NCI-H2227 (cell line): ENCODE data around the gene TLNRD1.
A peak's percentile ranks its signal among the peaks of the same experiment; 100 is the strongest.

Experiments used
- DNase-seq: peaks from one replicate; lab custom pipeline; 2025; ENCODE audit not compliant: unreplicated experiment; lab: John Stamatoyannopoulos, UW

Gene TLNRD1

DNA sequence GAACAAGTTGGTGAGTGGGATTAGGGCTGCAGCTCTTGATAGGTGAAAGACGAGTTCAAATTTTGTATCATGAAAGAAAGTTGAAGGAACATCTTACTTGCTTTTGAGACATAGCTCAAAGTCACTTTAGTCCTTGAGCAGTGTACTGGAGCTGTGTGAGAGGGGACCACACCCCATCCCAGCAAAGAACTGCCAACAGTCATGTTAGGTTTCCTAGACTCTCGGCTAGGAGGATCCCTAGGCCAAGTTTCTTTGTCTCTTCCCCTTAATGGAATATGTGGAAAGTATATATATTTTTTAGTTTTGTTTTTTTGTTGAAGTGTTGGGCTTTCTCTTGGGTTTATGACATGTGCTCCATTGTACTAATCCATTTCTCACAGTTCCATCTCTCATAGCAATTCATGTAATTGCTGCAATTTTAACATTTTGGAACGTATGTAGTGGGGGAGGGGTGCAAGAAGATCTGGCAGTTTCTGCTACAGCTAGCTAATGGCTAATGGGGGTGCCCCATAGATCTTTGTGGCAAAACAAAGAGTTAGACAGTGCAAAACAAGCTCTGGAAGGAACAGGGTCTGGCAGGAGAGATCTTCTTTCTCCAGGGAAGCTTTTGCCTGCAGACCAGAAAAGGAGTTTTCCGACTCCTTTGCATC is 25.1 kb downstream of the TLNRD1 start:
- DNase-seq: peak; percentile 20

DNA sequence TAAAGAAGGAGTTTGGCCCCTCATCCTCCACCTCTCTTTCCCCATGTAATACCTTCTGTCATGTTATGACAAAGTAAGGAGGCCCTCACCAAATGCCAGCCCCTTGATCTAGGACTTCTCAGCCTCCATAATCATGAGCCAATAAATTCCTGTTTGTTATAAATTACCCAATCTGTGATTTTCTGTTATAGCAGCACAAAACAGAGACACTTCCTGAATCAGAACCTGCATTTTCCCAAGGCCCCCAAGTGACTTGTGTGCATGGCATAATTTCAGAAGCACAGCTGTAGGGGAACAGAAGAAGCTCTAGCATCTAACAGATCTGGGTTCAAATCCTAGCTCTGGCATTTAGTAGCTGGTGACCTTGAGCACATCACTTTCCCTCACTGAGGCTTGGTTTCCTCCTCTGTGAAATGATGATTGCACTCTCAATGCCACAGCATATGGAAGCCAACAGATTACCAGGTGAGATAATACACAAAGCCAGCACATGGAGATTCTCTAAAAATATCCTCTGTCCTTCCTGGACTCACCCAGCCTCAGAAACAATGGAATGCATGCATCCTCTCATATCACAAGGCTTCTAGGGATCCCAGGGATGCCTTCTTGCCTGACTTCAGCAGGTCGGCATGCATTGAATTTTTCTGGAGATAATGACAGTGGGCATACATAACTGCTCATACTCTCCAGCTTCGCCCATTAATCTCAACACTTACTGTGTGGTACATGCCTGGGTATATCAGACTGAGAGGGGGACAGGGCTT is 26.3 kb downstream of the TLNRD1 start:
- no peak for DNase-seq

DNA sequence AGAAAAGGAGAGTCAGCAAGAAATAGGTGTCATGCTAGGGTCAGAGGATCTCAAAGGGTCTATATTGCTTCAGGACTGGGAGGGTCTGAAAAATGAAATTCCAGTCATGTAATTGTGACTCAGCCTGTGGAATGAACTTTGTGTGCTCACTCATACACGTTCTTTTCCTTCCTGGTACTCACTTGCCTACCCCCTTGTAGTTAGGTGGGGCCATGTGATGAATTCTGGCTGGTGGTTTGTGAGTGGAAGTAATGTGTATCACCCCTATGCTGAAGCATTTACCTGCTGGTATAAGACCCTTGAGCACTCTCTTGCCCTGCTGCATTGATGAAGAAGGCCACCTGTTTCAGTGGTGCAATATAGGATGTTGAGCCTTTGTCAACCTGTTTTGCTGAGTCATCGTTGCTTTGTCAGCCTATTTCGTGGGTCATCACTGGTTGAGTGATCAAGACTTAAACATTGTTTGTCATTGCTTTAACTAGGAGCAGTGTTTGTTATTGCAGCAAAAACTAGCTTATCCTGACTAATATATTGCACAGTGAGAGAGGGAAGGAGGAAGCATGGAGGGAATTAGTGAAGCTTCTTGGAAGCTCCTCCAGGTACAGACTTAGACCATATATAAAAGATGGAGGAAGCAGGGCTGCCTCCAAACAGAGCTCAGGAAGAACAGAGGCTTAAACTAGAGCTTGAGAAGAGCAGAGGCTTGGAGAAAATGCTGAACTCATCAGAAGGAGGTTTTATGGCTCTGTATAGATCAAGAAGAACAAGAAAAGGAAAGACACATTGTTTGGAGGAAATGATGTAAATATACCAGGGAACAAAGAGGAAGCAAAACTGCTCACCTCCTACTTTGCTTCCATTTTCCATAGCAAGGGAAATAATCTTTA is 28.9 kb downstream of the TLNRD1 start:
- DNase-seq: no peak

DNA sequence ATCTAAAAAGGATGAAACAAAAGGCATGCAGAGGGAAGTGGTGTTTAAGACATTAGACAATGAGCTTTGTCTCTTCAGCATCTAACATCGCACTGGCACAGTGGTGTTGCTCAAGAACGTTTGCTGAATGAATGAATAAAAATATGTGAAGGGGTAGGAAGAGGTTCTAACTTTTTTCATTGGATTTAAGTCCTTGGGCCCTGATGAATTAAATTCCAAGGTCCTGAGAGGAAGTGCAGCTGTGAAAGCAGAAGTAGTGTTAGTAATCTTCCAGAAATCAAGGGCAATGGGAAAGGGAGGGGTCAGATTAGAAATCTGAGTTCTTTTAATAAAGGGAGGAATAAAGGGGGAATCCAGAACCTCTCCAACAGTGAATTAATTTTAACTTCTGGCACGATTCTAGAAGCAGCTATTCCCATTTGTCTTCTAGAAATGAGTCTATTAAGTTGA is 29.6 kb downstream of the TLNRD1 start:
- no peak for DNase-seq

DNA sequence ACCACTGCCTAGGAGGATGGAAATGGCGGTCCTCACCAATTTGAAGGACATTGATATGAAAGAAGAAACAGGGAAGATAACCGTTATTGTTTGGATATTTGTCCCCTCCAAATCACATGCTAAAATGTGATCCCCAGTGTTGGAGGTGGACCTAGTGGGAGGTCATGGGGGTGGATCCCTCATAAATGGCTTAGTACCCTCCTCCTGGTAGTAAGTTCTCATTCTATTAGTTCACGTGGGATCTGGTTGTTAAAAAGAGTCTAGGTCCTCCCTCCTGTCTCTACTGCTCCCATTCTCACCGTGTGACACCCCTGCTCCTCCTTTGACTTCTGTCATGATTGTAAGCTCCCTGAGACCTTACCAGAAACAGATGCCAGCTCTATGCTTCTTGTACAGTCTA is 30.5 kb downstream of the TLNRD1 start:
- DNase-seq: no peak

DNA sequence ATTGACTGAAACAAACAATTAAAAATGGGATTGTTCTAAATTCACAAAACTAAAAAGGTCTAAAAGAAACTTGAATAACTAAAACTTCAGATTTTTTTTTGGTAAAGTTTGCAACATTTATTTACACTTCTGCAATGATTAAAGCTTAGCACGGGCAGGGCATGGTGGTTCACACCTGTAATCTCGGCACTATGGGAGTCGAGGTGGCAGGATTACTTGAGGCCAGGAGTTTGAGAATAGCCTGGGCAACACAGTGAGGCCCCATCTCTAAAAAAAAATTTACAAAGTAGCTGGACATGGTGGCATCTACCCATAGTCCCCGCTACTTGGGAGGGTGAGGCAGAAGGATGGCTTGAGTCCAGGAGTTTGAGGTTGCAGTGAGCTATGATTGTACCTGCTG is 31.6 kb downstream of the TLNRD1 start:
- no peak for DNase-seq

DNA sequence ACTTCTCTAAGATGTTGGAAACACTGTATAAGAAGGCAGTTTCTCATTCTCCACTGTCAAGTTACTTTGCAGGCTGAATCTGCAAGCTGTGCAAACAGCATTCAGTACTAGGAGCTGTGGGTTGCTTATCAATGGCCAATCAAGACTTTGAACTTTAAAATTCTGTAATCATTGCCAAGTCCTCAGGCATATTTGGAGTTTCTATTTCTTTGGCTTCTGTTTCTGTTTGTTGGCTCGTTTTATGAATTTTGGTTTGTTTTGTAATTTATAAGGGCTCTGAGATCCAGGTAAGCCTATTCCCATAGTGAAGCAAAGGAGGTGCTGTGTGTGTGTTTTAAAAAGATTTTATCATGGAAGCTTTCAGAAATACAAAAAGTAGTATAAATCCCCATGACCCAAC is 32.1 kb downstream of the TLNRD1 start:
- DNase-seq: no peak

DNA sequence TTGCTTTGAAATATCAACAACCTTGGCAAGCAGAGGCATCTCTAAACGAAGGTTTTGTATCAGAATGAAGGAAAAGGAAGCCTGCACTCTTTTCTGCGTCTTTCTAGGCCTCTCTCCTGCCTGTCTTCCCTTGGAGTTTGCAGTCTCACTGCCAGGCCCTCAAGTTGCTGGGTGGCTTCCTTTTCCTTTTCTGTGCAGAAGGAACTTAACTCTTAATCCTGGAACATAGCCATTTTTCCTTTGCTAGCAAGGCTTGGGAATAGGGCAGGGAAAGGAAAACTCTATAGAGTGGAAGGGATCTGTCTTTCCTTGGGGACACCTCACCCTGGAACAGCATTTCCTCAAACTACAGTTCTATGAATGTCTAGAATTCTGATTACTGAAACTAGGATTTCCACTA is 32.8 kb downstream of the TLNRD1 start:
- no peak for DNase-seq

DNA sequence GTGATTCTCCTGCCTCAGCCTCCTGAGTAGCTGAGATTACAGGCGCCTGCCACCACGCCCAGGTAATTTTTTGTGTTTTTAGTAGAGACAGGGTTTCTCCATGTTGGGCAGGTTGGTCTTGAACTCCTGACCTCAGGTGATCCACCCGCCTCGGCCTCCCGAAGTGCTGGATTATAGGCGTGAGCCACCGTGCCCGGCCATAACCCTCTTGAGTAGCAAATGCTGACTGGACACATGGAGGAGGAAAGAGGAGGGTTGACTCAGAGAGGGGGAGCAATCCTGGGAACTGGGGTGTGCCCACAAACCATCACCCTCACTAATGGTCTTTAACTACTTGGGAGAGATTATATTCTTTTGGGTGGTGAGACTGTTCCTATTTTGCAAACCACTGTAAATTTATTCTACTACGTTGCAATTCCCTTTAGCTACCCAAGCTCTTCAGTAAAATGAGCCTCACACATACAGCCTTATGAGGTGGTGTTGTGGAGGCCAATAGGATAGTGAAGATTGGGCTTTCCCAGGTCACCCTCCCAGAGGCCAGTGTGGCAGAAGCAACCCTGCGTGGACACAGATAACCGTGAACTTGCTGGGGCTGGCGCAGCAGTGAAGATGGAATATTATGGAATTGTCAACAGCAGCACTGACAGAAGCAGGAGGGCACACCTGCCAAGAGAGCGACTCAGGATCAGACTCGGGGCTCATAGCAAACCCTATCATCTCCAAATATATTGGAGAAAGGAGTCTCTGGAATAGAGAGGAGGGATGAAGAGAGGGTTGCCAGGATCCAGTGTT is 37.4 kb downstream of the TLNRD1 start:
- DNase-seq: no peak

DNA sequence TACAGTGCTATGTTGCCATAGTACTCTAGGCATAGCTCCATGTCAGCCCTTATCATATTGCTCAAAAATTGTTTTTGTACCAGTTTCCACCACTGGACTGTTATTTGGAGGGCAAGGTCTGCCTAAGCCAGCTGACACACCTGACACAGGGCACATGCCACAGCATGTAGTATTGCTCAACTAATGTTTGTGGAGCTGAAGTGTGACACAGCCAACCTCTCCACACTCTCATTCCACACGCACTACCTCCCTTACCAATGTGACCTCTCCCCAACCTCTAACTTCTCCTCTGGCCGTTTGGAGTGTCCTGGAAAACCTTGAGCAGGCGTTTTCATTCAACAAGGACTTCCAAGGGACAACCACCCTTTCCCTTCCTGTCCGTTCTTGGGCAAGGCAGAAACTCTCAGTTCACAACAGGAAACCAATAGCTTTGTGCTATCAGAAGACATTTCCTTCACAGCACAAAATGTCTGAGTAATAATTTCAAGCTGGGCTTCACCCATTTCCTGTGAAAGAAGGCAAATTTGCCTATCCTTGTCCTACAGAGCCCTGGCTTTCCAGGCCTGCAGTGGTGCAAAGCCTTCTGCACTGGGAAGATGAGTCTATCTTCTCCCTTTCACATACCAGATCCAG is 38.4 kb downstream of the TLNRD1 start:
- no peak for DNase-seq

DNA sequence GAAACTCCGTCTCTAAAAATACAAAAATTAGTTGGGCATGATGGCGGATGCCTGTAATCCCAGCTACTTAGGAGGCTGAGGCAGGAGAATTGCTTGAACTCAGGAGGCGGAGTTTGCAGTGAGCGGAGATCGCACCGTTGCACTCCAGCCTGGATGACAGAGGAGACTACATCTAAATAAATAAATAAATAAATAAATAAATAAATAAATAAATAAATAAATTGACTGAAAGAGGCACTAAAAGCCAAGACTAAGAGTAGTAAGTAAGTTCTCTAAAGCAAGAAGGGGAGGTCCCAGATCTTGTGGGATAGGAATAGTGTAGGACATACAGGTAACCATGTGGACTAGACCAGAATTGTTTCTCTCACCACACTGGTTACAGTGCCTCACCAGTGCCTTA is 40.0 kb downstream of the TLNRD1 start:
- no peak for DNase-seq

DNA sequence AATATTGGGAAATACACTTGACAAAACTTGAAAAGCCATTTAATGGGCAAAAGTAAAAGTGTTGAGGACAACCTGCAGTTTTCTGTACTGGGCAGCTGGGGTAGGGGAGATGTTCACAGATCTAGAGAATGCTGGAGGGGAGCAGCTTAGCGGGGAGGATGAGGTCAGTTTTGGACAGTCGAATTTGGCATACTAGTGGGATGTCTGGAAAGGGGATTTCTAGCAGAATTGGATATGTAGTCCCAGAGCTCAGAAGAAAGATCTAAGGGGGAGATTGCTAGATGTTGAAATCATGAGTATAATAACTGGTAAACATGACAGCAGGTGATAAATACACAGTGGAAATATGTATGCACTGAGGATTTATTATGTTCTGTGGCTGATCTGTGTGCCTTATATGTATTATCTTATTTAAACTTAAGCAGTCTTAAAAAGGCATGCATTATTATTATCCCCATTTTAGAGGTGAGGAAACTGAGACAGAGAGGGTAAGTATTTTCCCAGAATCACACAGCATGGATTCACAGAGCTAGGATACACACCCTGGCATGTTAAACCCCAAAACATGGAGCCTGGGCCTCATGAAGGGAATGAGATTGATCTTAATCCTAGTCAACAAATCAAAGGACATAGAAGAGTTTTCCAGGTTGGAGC is 42.7 kb downstream of the TLNRD1 start:
- no peak for DNase-seq

DNA sequence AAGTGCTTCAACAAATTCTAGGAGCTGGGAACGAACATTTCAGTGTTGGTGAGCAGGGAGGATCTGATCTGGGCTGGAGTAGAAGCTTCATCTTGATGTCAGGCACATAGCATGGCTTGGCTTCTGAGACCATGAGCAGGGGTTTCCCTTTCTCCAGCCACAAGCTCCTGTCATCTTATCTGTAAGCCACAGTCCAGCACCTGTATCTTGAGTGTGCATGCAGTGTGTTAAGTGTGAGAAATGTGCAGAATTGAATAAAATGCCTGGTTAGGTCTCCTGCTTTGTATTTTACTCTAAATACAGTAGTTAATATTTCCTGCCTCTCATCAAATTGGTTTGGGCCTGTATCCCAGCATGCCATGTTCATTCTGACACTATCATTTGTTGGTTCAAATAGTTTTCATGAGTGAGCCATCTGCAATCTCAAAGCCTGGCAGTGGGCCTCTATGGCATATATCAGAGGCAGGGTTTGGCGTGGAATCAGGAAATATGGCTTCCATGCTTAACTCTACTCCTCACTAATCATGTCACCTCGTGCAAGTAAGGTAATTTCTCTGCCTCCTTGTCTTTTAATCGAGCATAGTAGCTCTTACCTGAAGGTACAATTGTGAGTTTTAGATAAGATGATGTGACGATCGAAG is 43.3 kb downstream of the TLNRD1 start:
- DNase-seq: no peak

DNA sequence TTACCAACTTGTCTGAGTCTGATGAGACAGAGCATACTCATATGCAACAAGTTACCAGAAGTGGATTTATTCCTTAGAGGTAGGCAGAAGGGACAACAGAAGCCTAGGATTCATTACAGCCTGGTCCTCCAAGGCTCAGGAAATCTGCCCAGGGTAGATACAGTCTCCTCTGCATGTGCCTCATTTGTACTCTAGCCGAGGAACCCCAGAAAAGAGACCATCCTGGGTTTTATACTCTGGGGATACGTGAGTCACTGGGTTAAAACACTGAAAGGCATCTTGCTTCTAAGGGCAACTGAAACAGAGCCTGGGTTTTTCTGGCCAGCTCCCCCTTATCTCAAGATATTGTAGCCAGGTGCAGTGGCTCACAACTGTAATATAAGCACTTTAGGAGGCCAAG is 45.6 kb downstream of the TLNRD1 start:
- DNase-seq: no peak

DNA sequence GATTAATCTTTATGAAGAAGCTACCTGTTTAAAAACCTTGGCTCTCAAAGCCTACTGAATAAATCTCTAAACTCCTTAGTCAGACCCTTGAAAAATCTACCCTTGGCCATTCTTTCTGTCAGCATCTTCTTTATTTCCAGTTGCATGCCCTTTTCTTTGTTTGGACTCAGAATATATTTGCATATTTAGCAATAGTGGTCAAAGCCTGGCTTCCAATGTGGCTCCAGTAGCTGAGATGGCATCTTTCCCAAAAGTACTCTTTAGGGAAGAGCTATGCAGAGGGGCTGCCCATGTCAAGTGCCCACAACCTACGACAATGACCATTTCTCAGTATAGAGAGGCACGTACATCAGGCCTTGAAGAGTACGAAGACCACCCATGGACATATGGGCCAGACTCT is 47.2 kb downstream of the TLNRD1 start:
- DNase-seq: no peak

DNA sequence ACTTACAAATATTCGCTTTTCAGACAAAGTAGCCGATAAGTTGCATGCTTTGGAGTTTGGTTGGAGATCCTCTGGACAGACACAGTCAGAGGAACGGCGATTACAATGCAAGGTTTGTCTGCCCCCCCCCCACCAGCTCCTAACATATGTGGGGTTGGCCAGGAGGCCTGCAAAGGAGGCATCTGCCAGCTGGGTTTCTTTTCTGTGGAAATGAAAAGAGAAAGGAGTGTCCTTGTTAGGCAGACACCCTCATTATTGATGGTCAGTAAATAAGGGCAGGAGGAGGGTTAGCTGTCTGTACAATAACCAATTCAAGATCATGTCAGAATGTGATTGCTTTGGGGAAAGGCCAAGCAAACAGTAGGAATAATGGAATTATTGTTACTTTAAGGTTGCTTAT is 49.1 kb downstream of the TLNRD1 start:
- DNase-seq: no peak

DNA sequence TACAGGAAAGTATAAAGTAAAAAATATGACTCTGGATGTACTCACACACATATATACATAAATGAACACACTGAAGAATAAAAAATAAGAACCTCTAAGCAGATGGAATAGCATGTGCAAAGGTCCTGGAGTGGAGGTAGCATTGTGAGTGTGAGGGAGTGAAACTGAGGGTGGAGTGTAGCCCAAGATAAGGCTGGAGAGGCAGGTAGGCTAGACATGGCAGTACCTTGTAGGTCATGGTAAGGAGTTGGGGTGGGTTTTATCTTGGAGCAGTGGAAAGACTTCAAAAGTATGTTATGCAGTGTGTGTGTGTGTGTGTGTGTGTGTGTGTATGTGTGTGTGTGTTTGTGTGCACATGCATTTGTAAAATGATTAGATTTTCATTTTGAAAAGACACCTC is 49.5 kb downstream of the TLNRD1 start:
- no peak for DNase-seq

DNA sequence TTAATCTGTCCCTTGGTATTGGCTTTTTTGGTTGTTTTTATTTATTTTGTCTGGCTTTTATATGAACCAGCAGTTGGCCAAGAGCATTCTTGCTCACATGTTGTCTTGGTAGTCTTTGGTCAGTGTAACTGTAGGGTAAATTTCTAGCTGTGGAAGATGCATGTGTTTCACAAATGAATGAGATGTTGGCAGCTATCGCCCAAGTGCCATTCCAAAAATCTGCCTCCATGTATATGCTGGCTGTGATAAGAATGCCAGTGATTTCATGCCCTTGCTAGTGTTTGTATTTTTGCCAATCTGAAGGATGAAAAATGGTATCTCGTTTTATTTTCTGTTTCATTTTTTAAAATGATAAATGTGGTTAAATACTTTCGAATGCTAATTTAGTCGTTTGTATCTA is 50.1 kb downstream of the TLNRD1 start:
- no peak for DNase-seq

DNA sequence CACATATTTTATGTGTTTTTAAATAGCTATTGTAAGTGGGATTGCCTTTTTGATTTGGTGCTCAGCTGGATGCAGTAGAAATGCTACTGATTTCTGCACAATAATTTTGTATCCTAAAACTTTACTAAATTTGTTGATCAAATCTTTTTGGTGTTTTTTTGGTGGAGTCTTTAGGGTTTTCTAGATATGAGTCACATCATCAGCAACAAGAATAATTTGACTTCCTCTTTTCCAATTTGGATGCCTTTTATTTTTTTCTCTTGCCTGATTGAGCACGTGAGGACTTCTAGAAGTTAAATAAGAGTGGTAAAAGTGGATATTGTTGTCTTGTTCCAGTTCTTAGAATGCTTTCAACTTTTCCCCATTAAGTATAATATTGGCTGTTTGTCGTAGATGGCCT is 51.3 kb downstream of the TLNRD1 start:
- DNase-seq: no peak

DNA sequence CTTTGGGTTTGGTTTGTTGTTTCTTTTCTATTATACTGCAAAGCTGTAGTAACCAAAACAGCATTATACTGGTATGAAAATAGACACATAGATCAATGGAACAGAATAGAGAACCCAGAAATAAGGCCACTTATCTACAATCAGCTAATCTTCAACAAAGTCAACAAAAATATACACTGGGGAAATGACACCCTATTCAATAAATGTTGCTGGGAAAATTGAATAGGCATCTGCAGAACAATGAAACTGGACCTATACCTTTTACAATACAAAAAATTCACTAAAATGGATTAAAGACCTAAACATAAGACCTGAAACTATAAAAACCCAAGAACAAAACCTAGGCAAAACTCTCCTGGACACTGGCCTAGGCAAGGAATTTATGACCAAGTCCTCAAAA is 52.9 kb downstream of the TLNRD1 start:
- no peak for DNase-seq
